LNCAP (cell line): ENCODE results near the gene MPPED2.

Source experiments
- TF ChIP-seq, protein P1 (sequence below): fragments of 450-650 bp; IDR thresholded peaks from 2 replicates; pipeline ENCODE4 v1.5.1; 2017; ENCODE audit warnings: mild to moderate bottlenecking

MPPED2 gene

DNA sequence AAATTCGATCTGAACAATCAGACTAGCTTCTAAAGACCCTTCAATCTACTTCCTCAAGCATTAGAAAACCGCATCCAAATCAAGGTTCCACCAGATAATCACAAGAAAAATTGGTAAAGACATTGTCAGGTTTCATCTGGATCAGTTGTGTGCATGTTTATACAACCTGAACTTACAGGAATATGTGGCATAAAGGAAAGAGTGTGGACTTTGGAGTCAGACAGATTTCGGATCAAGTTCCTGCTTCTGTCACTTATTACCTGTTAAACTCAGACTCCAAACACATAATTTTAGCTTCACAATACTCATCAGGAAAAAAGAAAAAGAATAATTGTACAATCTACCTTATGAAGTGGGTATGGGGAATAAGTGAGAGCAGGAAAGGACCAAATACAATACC lies 80.5 kb downstream of the MPPED2 start:
- TF ChIP-seq, protein P1, sequence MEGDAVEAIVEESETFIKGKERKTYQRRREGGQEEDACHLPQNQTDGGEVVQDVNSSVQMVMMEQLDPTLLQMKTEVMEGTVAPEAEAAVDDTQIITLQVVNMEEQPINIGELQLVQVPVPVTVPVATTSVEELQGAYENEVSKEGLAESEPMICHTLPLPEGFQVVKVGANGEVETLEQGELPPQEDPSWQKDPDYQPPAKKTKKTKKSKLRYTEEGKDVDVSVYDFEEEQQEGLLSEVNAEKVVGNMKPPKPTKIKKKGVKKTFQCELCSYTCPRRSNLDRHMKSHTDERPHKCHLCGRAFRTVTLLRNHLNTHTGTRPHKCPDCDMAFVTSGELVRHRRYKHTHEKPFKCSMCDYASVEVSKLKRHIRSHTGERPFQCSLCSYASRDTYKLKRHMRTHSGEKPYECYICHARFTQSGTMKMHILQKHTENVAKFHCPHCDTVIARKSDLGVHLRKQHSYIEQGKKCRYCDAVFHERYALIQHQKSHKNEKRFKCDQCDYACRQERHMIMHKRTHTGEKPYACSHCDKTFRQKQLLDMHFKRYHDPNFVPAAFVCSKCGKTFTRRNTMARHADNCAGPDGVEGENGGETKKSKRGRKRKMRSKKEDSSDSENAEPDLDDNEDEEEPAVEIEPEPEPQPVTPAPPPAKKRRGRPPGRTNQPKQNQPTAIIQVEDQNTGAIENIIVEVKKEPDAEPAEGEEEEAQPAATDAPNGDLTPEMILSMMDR, result no peak

DNA sequence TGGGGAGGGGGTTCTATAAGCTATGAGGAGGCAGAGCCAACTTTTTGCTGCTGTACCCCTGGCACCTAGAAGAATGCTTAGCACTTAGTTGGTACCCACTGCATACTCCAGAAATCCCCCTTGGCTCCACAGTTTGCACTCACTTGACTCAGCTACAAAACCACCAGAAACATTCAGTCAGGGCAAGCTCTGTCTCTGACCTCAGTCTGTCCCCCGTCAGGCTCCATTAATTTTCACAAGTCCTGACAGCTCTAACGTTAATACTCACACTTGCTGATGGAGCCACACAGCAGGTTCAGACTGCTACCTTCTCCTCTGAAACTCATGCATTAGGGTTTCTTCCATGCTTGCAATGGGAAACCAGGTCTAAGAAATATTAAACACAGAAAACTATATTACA lies 81.7 kb downstream of the MPPED2 start:
- TF ChIP-seq, protein P1, result no peak

DNA sequence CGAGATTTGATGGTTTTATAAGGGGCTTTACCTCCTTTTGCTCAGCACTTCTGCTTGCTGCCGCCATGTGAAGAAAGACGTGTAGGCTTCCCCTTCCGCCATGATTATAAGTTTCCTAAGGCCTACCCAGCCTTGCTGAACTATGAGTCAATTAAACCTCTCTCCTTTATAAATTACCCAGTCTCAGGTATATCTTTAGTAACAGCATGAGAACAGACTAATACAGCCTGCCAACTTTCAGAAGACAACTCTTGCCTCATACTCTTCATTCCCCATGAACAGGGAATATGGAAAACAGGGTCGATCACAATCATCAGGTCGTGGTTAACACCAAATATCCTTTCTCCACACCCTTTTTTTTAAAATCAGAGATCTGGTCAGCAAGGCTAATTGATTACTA lies 83.0 kb downstream of the MPPED2 start:
- TF ChIP-seq, protein P1, result no peak

DNA sequence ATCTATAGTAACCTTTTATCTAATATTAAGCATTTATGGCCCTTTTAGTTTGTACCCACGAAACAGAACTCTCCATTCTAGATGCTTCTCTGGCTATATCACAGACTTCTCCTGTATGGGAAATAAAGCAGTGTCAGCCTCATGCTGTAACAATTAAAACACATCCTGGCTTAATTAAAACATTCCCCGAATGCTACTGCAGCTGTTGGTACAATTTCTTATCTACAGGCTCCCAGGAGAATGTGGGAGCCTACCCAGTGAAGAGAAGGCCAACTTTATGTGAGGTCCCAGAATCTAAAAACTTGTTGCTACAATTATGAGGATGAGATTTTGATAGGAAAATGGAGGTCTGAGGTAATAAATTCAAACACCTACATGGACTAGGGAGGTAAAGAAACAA lies 83.8 kb downstream of the MPPED2 start:
- TF ChIP-seq, protein P1, result no peak

DNA sequence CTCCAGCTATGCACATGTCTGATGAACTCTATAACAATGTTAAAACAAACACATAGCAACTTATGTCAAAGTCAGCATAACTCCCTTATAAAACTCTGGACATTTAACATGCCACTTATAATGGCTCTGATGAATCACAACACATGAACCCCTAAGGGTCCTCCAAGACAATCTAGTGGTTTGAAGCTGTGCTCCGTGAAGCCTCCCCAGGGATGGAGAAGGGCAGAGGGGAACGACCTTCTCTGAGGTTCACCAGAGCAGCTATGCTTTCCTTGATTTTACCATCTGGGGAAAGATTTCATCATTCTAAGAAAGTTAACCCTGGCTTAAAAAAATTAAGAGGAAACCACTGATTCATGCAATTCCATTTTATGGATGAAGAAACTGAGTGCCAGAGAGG lies 84.4 kb downstream of the MPPED2 start:
- TF ChIP-seq, protein P1, result no peak

DNA sequence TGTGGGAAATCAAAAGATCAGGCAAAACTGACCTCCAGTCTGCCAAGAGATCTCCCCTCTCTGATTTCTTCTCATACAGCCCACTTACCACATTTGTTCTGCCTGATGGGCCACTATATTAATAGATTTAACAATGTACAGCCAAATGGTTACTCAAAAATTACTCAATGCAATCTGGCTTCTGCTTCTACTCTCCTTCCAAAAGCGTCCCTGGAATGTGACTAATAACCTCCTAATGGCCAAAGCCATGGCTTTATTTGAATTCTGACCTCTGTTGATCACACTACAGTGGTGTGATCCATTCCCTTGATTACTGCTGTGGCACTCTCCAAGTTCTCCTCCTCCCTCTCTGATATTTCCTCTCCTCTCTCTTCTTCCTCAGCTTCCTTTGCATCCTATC lies 86.2 kb downstream of the MPPED2 start:
- TF ChIP-seq, protein P1, result no peak

DNA sequence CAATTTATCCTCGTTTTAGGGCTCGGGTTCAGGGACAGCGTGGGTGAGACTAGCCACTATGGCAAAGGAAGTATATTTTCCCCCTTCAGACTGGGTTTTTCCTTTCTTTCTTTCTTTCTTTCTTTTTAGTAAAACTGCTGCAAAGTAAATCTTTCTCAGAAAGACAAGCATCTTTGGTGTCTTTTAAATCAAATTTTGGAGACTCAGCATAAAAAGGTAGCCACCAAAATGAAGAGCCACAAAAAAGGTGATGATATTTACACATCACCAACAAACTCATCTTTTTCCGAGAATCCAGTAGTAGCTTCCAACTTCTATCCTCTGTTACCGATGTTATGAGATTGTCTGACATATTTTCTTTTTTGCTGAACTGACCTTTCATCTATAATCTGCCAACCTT lies 88.6 kb downstream of the MPPED2 start:
- TF ChIP-seq, protein P1, result no peak

DNA sequence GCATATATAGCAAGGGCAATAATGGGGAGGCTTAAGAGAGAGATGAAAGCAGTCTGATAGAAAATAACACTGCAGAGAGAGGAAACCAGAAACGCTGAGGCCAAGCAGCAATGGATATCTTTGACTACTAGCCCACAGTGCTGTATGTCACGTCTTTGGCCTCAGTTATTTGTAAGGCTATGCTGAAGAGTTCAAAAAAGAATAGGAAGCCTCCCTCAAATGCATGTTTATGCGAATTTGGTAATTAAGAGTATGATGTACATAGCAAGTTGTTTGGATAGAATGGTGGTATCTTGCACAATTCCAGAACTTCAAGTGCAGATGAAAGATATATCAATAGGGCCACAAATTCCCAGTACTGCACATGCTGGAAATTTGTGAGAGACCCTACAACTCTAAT lies 89.2 kb downstream of the MPPED2 start:
- TF ChIP-seq, protein P1, result no peak
